A673 (cell line): ENCODE data around the gene BUB1.

Experiments
- CTCF ChIP-seq: fragments of 300-800, 200-600 bp; sonication (generic); conservative IDR thresholded peaks from 2 replicates; pipeline ENCODE4 v1.5.1; 2017; ENCODE audit warnings: low read depth, mild to moderate bottlenecking, antibody characterized with exemption, low read length, moderate library complexity, mixed read lengths
- EZH2 ChIP-seq: fragments of 200-600 bp; sonication (generic); IDR thresholded peaks from 2 replicates; pipeline ENCODE4 v1.6.1; 2017; ENCODE audit warnings: borderline replicate concordance, low read depth, mild to moderate bottlenecking, mixed read lengths, antibody characterized with exemption, low read length; ENCODE audit not compliant: poor library complexity, severe bottlenecking

GRCh38 chr2:110716959-110717645 is 39.2 kb upstream of the BUB1 start:
- no peak for TF ChIP-seq EZH2
- TF ChIP-seq CTCF: no peak
